Suprapubic skin (tissue), 4 donors: ENCODE data around the gene ACSL1.

Experiments
- EP300 ChIP-seq: sonication (generic); formaldehyde crosslinking; IDR thresholded peaks from one replicate; pipeline ENCODE4 v1.6.1; 2017; ENCODE audit warnings: antibody characterized with exemption
- POLR2A ChIP-seq, 2 donors: fragments of 450-650 bp; IDR thresholded peaks; one replicate each; pipeline ENCODE4 v1.6.1; 2017; ENCODE audit warnings: antibody characterized with exemption in 2 of 2, mild to moderate bottlenecking in 2 of 2, moderate library complexity in 2 of 2
- POLR2AphosphoS5 ChIP-seq, 3 donors: sonication (generic); formaldehyde crosslinking; IDR thresholded peaks; one replicate each; pipeline ENCODE4 v1.6.1; 2017; ENCODE audit warnings: antibody characterized with exemption in 3 of 3
- TF ChIP-seq, protein P1 (sequence below), 2 donors: fragments of 200-600 bp in 1 of 2; fragments of 450-650 bp in 1 of 2; sonication (generic) in 1 of 2; IDR thresholded peaks; one replicate each; pipeline ENCODE4 v1.5.1; 2016 to 2019; ENCODE audit warnings: antibody characterized with exemption in 2 of 2, mild to moderate bottlenecking in 1 of 2, moderate library complexity in 1 of 2

DNA sequence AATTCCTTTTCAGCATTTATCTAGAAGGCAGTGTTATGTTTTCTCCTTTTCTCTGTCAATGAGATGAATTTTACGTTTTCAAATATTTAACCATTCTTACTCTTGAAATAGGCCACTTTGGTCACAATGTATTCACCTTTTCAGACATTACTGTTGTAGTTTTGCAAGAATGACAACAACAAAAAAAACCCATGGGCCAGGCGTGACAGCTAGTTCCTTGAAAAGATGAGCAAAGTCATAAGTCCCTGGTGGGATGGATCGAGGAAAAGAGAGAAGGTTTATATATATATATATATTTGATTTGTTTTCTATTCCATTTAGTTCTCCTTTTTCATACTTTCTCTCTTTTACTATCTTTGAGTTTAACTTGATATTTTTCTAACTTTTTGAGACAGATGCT, 38.1 kb upstream of the ACSL1 start:
- TF ChIP-seq EP300 (no peak), POLR2AphosphoS5 (IDR thresholded peaks at IDR 0.05) (no peak), POLR2A (IDR thresholded peaks at IDR 0.05) (no peak)
- TF ChIP-seq, protein P1, sequence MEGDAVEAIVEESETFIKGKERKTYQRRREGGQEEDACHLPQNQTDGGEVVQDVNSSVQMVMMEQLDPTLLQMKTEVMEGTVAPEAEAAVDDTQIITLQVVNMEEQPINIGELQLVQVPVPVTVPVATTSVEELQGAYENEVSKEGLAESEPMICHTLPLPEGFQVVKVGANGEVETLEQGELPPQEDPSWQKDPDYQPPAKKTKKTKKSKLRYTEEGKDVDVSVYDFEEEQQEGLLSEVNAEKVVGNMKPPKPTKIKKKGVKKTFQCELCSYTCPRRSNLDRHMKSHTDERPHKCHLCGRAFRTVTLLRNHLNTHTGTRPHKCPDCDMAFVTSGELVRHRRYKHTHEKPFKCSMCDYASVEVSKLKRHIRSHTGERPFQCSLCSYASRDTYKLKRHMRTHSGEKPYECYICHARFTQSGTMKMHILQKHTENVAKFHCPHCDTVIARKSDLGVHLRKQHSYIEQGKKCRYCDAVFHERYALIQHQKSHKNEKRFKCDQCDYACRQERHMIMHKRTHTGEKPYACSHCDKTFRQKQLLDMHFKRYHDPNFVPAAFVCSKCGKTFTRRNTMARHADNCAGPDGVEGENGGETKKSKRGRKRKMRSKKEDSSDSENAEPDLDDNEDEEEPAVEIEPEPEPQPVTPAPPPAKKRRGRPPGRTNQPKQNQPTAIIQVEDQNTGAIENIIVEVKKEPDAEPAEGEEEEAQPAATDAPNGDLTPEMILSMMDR (IDR thresholded peaks at IDR 0.05): no peak
